Ovary (tissue), 9 donors: ENCODE results near the gene SIK3. TPM values are rescaled to one million over a fixed set of nuclear protein-coding genes. Genes with fewer than 3 reads are reported as not detected.

Source experiments
- DNase-seq, 5 donors: peaks; one replicate each; pipeline ENCODE4 v3.0.0-alpha.2; 2019 to 2020
- H3K27ac ChIP-seq, 2 donors: fragments of 200-600 bp; one replicate each; pipeline versions ENCODE4 v1.5.1 to v1.8.0; 2019 to 2022
- H3K27me3 ChIP-seq: fragments of 200-600 bp; one replicate; pipeline ENCODE4 v1.8.0; 2022
- H3K36me3 ChIP-seq: fragments of 200-600 bp; sonication (generic); one replicate; pipeline ENCODE4 v1.5.1; 2019
- H3K4me1 ChIP-seq: one replicate; pipeline ENCODE4 v1.8.1; 2013; ENCODE audit warnings: mild to moderate bottlenecking, moderate library complexity; ENCODE audit not compliant: insufficient read depth
- H3K4me3 ChIP-seq: fragments of 200-600 bp; sonication (generic); one replicate; pipeline ENCODE4 v1.5.1; 2017
- H3K9me3 ChIP-seq, 2 donors: fragments of 200-600 bp in 1 of 2; sonication (generic) in 1 of 2; one replicate each; pipeline versions ENCODE4 v1.5.1 to v1.8.1; 2013 to 2019; ENCODE audit warnings: mild to moderate bottlenecking in 1 of 2, moderate library complexity in 1 of 2
- CTCF ChIP-seq, 3 donors: fragments of 450-650 bp in 2 of 3; fragments of 200-600 bp in 1 of 3; IDR thresholded peaks; one replicate each; pipeline versions ENCODE4 v1.5.1 to v1.8.0; 2016 to 2022; ENCODE audit warnings: antibody characterized with exemption in 3 of 3, mild to moderate bottlenecking in 1 of 3
- EP300 ChIP-seq: sonication (generic); formaldehyde crosslinking; IDR thresholded peaks from one replicate; pipeline ENCODE4 v1.6.1; 2017; ENCODE audit warnings: antibody characterized with exemption
- POLR2A ChIP-seq: fragments of 450-650 bp; IDR thresholded peaks from one replicate; pipeline ENCODE4 v1.6.1; 2017; ENCODE audit warnings: antibody characterized with exemption, mild to moderate bottlenecking, moderate library complexity
- WGBS, 3 donors: extraction: QIAGEN DNeasy Blood & Tissue Kit in 1 of 3; methylation state at CpG; one replicate each; pipeline versions ENCODE4 v1.1.5 to v1.1.7; 2013 to 2017; 5-methylcytosine and 5-hydroxymethylcytosine counted together
- intact Hi-C, 4 donors: fragments of 100-400 bp; cut with DNase I; formaldehyde crosslinking; loops; one replicate each; pipeline versions ENCODE4 v1.11.0 to v1.15.1; 2022 to 2023
- polyA plus RNA-seq, 2 donors: library from polyadenylated mRNA; stranded (reverse); fragments of 200-250 nt in 1 of 2; fragments of 350-450 nt in 1 of 2; fragmentation: Illumina TruSeq in 1 of 2; extraction: RNeasy Lipid Tissue Mini Kit (QIAGEN cat#74804) in 1 of 2; gene quantifications; one replicate each; pipeline ENCODE4 v1.2.3, GENCODE V29; 2013 to 2014
- total RNA-seq, 7 donors: library from RNA; depleted of rRNA in 2 of 7; stranded (reverse); fragments of >200 nt in 2 of 7; fragmentation: NEBNext Ultra II Directional in 3 of 7; extraction: Animal tissue kit (Norgen Biotek cat#: 25700) in 3 of 7; gene quantifications; one replicate each; pipeline versions ENCODE4 v1.1.0 to v1.2.4, GENCODE V29; 2016 to 2023
- donor health status: DM: no; HTN: no; CAD: no; lungs with moderate emphysema.
- donor health status: DM: no; HTN: no; CAD: no.
- donor health status: Bipolar disorder and iron deficiency.
- donor health status: DM: yes; HTN: yes; CAD: no.
- donor health status: DM: no; HTN: no; CAD: no.
- donor health status: DM: yes; HTN: yes; CAD: no.

SIK3 gene
- total and polyA plus RNA-seq, 9 donors, result 18.3 to 134 (median 56.2) TPM

GRCh38 chr11:117071344-117071787 is 26.9 kb downstream of the SIK3 start:
- TF ChIP-seq POLR2A, result no peak
- DNase-seq, result peak in 1 of 5 donors; percentile 27
- Histone ChIP-seq H3K4me3 (no peak overlapping the region), H3K9me3 (no peaks in the 10 kb centered on the region), H3K27ac (no peak overlapping the region), H3K36me3 (no peaks in the 10 kb centered on the region), H3K27me3 (no peaks in the 10 kb centered on the region), H3K4me1 (peaks cover 4% of the 10 kb centered on the region)
- WGBS, 3 donors, result 34 to 40% (median 39%) methylated on average over 3 of the region's 3 CpGs
- intact Hi-C loops, result no loop called here

- H3K27ac ChIP-seq, result no peak overlapping the region
- intact Hi-C loops, result no loop called here
- no peak overlapping the region for H3K4me3 ChIP-seq
- 65 to 77% (median 71%) methylated on average over 1 of the region's 1 CpG for WGBS, 3 donors
- H3K36me3 ChIP-seq, result no peaks in the 10 kb centered on the region
- no peak for DNase-seq
- H3K4me1 ChIP-seq, result peaks cover 4% of the 10 kb centered on the region
- no peaks in the 10 kb centered on the region for H3K9me3 ChIP-seq
- no peaks in the 10 kb centered on the region for H3K27me3 ChIP-seq
- TF ChIP-seq EP300 (no peak), CTCF (IDR thresholded peaks at IDR 0.05) (no peak), POLR2A (no peak)
Measured at GRCh38 chr11:117070016-117070415, 28.2 kb downstream of the SIK3 start.

GRCh38 chr11:117068303-117068860 is 29.8 kb downstream of the SIK3 start:
- Histone ChIP-seq H3K27me3 (no peaks in the 10 kb centered on the region), H3K27ac (no peak overlapping the region), H3K9me3 (no peaks in the 10 kb centered on the region), H3K36me3 (no peaks in the 10 kb centered on the region), H3K4me3 (no peak overlapping the region), H3K4me1 (peaks cover 7% of the 10 kb centered on the region)
- intact Hi-C loops, result no loop called here
- TF ChIP-seq POLR2A, result no peak
- no peak for TF ChIP-seq CTCF (IDR thresholded peaks at IDR 0.05)
- no peak for TF ChIP-seq EP300
- no peak for DNase-seq
- 93 to 96% (median 94%) methylated on average over 6 of the region's 6 CpGs for WGBS, 3 donors

GRCh38 chr11:117066959-117067358 is 31.3 kb downstream of the SIK3 start:
- H3K4me3 ChIP-seq, result no peak overlapping the region
- intact Hi-C loops, result no loop called here
- no peak for DNase-seq
- no peak overlapping the region for H3K27ac ChIP-seq
- peaks cover 7% of the 10 kb centered on the region for H3K4me1 ChIP-seq
- TF ChIP-seq EP300 (no peak), CTCF (IDR thresholded peaks at IDR 0.05) (no peak), POLR2A (no peak)
- no peaks in the 10 kb centered on the region for H3K27me3 ChIP-seq
- WGBS, 3 donors, result 98 to 100% (median 99%) methylated on average over 2 of the region's 2 CpGs
- H3K36me3 ChIP-seq, result no peaks in the 10 kb centered on the region
- H3K9me3 ChIP-seq, result no peaks in the 10 kb centered on the region

GRCh38 chr11:117064275-117064674 is 34.0 kb downstream of the SIK3 start:
- H3K36me3 ChIP-seq, result no peaks in the 10 kb centered on the region
- DNase-seq, result no peak
- H3K9me3 ChIP-seq, result no peaks in the 10 kb centered on the region
- no peak overlapping the region for H3K4me3 ChIP-seq
- H3K27ac ChIP-seq, result no peak overlapping the region
- TF ChIP-seq POLR2A (no peak), CTCF (IDR thresholded peaks at IDR 0.05) (no peak), EP300 (no peak)
- no peaks in the 10 kb centered on the region for H3K27me3 ChIP-seq
- 66 to 71% (median 70%) methylated on average over 1 of the region's 1 CpG for WGBS, 3 donors
- H3K4me1 ChIP-seq, result peaks cover 2% of the 10 kb centered on the region
- intact Hi-C loops, result no loop called here
